HepG2 (cell line): ENCODE measurements around the gene SHISA5. TPM values are rescaled to one million over a fixed set of nuclear protein-coding genes. Genes with fewer than 3 reads are reported as not detected.

ENCODE experiments used
- BRD4 ChIP-seq: sonication (generic); formaldehyde crosslinking; IDR thresholded peaks from 2 replicates; pipeline ENCODE4 v1.4.0; 2020; ENCODE audit warnings: missing genetic modification reagents
- GTF2F1 ChIP-seq: fragments of 150-350 bp; IDR thresholded peaks from 2 replicates; pipeline ENCODE4 v1.6.1; 2014; ENCODE audit warnings: low read length
- JUNB ChIP-seq: sonication (generic); formaldehyde crosslinking; IDR thresholded peaks from 2 replicates; pipeline ENCODE4 v1.8.0; 2022; ENCODE audit warnings: missing genetic modification reagents, mild to moderate bottlenecking, borderline replicate concordance
- NR2C2 ChIP-seq: sonication (generic); formaldehyde crosslinking; IDR thresholded peaks from 2 replicates; pipeline ENCODE4 v1.4.0; 2020; ENCODE audit warnings: missing genetic modification reagents, mild to moderate bottlenecking, moderate library complexity, borderline replicate concordance
- RAD51 ChIP-seq: fragments of 450-650 bp; IDR thresholded peaks from 2 replicates; pipeline ENCODE4 v1.6.1; 2016; ENCODE audit warnings: borderline replicate concordance
- SP140L ChIP-seq: sonication (generic); formaldehyde crosslinking; IDR thresholded peaks from 2 replicates; pipeline ENCODE4 v1.4.0; 2020; ENCODE audit warnings: missing genetic modification reagents, borderline replicate concordance
- SSRP1 ChIP-seq: IDR thresholded peaks from 2 replicates; pipeline ENCODE4 v1.6.1; 2016; ENCODE audit warnings: control low read depth
- STAT5B ChIP-seq: sonication (generic); formaldehyde crosslinking; IDR thresholded peaks from 2 replicates; pipeline ENCODE4 v1.4.0; 2020; ENCODE audit warnings: missing genetic modification reagents
- TIGD3 ChIP-seq: sonication (generic); formaldehyde crosslinking; IDR thresholded peaks from 2 replicates; pipeline ENCODE4 v1.5.1; 2020; ENCODE audit warnings: mild to moderate bottlenecking, missing genetic modification reagents, borderline replicate concordance
- YEATS2 ChIP-seq: sonication (generic); formaldehyde crosslinking; IDR thresholded peaks from 2 replicates; pipeline ENCODE4 v1.4.0; 2020; ENCODE audit warnings: missing genetic modification reagents, borderline replicate concordance
- ZFYVE20 ChIP-seq: sonication (generic); formaldehyde crosslinking; IDR thresholded peaks from 2 replicates; pipeline ENCODE4 v1.8.0; 2023; ENCODE audit warnings: low read depth, mild to moderate bottlenecking, moderate library complexity, missing genetic modification reagents, borderline replicate concordance
- ZNF101 ChIP-seq: sonication (generic); formaldehyde crosslinking; IDR thresholded peaks from 2 replicates; pipeline ENCODE4 v1.4.0; 2020; ENCODE audit warnings: mild to moderate bottlenecking, low read depth, missing genetic modification reagents, borderline replicate concordance
- ZNF121 ChIP-seq: sonication (generic); formaldehyde crosslinking; IDR thresholded peaks from 2 replicates; pipeline ENCODE4 v1.5.0; 2020; ENCODE audit warnings: mild to moderate bottlenecking, missing genetic modification reagents
- ZNF354B ChIP-seq: sonication (generic); formaldehyde crosslinking; IDR thresholded peaks from 2 replicates; pipeline ENCODE4 v1.8.0; 2022; ENCODE audit warnings: mild to moderate bottlenecking, missing genetic modification reagents
- polyA plus RNA-seq, 8 experiments: library from polyadenylated mRNA; depleted of rRNA in 3 of 8; stranded (reverse) in 7 of 8; unstranded in 1 of 8; fragments of >200 nt; fragmentation: Illumina TruSeq in 4 of 8; extraction: Trizol in 4 of 8; gene quantifications; 2 replicates each; pipeline versions ENCODE4 v1.2.1 to v1.2.3, GENCODE V29; 2011 to 2016; ENCODE audit warnings: low read depth in 4 of 8, missing spikeins in 1 of 8, mixed read lengths in 1 of 8; ENCODE audit not compliant: insufficient read depth in 1 of 8
- total RNA-seq, 5 experiments: library from RNA; depleted of rRNA; stranded (reverse); fragments of >200 nt; fragmentation: Illumina TruSeq; extraction: Trizol; gene quantifications; 2 replicates each; pipeline ENCODE4 v1.2.3, GENCODE V29; 2016; ENCODE audit warnings: low read depth in 1 of 5
- TF ChIP-seq, protein P1 (sequence below): sonication (generic); formaldehyde crosslinking; IDR thresholded peaks from 2 replicates; pipeline ENCODE4 v1.4.0; 2020; ENCODE audit warnings: missing genetic modification reagents
- TF ChIP-seq, protein P2 (sequence below): sonication (generic); formaldehyde crosslinking; conservative IDR thresholded peaks from 2 replicates; pipeline ENCODE4 v1.4.0; 2020; ENCODE audit warnings: missing genetic modification reagents
- TF ChIP-seq, protein P3 (sequence below): sonication (generic); formaldehyde crosslinking; IDR thresholded peaks from 2 replicates; pipeline ENCODE4 v1.4.0; 2020; ENCODE audit warnings: missing genetic modification reagents, low read depth, mild to moderate bottlenecking, borderline replicate concordance

Gene SHISA5
- total and polyA plus RNA-seq, 2 of the 13 experiments (the other 11 are each of a cell fraction or from before 2014, with no cell fraction given) = 75.8 to 91.4 TPM

DNA sequence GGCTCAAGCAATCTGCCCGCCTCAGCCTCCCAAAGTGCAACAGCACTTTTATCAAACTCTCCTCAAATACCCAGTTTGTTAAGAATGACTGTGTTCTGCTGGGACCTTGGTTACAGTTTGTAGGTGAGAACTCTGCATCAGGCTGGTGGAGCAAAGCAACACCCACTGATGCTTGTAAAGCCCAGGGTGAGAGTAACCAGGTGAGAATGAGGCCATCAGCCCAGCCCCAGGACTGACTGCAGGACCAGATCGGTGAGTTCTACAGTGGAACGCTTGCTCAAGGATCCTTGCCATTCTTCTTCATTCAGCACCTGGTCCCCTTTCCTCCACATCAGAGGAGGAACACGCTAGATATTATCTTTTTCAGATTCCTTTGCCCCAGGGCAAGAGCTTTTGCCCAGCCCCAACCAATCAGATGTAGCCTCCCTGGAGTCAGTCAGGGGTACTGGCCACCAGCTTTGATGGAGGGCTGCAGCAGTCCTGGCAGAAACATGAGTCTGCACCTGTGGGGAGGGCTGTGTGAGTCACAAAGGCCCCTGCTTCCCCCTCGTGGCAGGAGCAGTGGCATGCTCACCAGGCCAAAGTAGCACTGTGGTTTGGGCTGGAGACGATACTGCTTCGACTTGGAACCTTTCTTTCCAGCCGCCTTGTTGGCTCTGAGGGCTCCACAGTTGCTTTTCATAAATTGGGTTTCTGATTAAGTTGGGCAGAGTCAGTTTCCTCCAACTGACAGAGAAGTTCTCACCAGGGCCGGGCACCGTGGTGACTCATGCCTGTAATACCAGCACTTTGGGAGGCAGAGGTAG lies 3.5 kb upstream of the SHISA5 start (continued):
- TF ChIP-seq YEATS2 (CRISPR knock-in tag) (peak; percentile 69; the same call in 1 of the 2 replicates), ZFYVE20 (CRISPR knock-in tag) (no peak), RAD51 (no peak), GTF2F1 (no peak), STAT5B (CRISPR knock-in tag) (no peak), ZNF121 (CRISPR knock-in tag) (0 out of 2 replicates have a peak, but pooled peaks have one; percentile 51), JUNB (CRISPR knock-in tag) (no peak), ZNF354B (CRISPR knock-in tag) (no peak), SP140L (CRISPR knock-in tag) (no peak), TIGD3 (CRISPR knock-in tag) (no peak), BRD4 (CRISPR knock-in tag) (no peak), SSRP1 (peak; percentile 66; the same call in 1 of the 2 replicates), ZNF101 (CRISPR knock-in tag) (no peak), NR2C2 (no peak)
- TF ChIP-seq, protein P1, sequence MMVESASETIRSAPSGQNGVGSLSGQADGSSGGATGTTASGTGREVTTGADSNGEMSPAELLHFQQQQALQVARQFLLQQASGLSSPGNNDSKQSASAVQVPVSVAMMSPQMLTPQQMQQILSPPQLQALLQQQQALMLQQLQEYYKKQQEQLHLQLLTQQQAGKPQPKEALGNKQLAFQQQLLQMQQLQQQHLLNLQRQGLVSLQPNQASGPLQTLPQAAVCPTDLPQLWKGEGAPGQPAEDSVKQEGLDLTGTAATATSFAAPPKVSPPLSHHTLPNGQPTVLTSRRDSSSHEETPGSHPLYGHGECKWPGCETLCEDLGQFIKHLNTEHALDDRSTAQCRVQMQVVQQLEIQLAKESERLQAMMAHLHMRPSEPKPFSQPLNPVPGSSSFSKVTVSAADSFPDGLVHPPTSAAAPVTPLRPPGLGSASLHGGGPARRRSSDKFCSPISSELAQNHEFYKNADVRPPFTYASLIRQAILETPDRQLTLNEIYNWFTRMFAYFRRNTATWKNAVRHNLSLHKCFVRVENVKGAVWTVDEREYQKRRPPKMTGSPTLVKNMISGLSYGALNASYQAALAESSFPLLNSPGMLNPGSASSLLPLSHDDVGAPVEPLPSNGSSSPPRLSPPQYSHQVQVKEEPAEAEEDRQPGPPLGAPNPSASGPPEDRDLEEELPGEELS (CRISPR knock-in tag) = no peak
- TF ChIP-seq, protein P2, sequence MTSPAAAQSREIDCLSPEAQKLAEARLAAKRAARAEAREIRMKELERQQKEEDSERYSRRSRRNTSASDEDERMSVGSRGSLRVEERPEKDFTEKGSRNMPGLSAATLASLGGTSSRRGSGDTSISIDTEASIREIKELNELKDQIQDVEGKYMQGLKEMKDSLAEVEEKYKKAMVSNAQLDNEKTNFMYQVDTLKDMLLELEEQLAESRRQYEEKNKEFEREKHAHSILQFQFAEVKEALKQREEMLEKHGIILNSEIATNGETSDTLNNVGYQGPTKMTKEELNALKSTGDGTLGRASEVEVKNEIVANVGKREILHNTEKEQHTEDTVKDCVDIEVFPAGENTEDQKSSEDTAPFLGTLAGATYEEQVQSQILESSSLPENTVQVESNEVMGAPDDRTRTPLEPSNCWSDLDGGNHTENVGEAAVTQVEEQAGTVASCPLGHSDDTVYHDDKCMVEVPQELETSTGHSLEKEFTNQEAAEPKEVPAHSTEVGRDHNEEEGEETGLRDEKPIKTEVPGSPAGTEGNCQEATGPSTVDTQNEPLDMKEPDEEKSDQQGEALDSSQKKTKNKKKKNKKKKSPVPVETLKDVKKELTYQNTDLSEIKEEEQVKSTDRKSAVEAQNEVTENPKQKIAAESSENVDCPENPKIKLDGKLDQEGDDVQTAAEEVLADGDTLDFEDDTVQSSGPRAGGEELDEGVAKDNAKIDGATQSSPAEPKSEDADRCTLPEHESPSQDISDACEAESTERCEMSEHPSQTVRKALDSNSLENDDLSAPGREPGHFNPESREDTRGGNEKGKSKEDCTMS (CRISPR knock-in tag) = no peak
- TF ChIP-seq, protein P3, sequence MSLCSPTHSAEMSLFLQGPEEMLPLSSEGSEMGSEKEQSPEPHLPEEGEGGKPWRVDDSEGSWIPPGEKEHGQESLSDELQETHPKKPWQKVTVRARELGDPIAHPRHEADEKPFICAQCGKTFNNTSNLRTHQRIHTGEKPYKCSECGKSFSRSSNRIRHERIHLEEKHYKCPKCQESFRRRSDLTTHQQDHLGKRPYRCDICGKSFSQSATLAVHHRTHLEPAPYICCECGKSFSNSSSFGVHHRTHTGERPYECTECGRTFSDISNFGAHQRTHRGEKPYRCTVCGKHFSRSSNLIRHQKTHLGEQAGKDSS (CRISPR knock-in tag) = no peak
